GM19452 (cell line): Measurements from ENCODE around the gene ALK.

Experiments
- ATAC-seq: cut with Tn5 transposase; IDR thresholded peaks from one replicate; pipeline ENCODE4 v1.9.1; 2021; ENCODE audit not compliant: unreplicated experiment

ALK gene

GRCh38 chr2:29509397-29509796 lies 412.0 kb downstream of the ALK start:
- no peak for ATAC-seq

GRCh38 chr2:29504746-29505145 lies 416.6 kb downstream of the ALK start:
- no peak for ATAC-seq

GRCh38 chr2:29502460-29502911 lies 418.9 kb downstream of the ALK start:
- no peak for ATAC-seq

- no peak for ATAC-seq
Observed at GRCh38 chr2:29497375-29497774, 424.0 kb downstream of the ALK start.

- no peak for ATAC-seq
Observed at GRCh38 chr2:29496198-29496597, 425.2 kb downstream of the ALK start.

- ATAC-seq, result no peak
Observed at GRCh38 chr2:29495536-29496060, 425.8 kb downstream of the ALK start.

GRCh38 chr2:29495068-29495467 lies 426.3 kb downstream of the ALK start:
- no peak for ATAC-seq

GRCh38 chr2:29492701-29493100 lies 428.7 kb downstream of the ALK start:
- ATAC-seq, result no peak

- no peak for ATAC-seq
Observed at GRCh38 chr2:29490045-29490444, 431.3 kb downstream of the ALK start.

- ATAC-seq, result no peak
Observed at GRCh38 chr2:29489568-29489967, 431.8 kb downstream of the ALK start.

GRCh38 chr2:29487967-29488555 lies 433.3 kb downstream of the ALK start:
- ATAC-seq, result no peak

- ATAC-seq, result no peak
Observed at GRCh38 chr2:29485631-29486030, 435.8 kb downstream of the ALK start.

GRCh38 chr2:29485117-29485516 lies 436.3 kb downstream of the ALK start:
- ATAC-seq, result no peak

GRCh38 chr2:29482867-29483266 lies 438.5 kb downstream of the ALK start:
- no peak for ATAC-seq

GRCh38 chr2:29482348-29482747 lies 439.0 kb downstream of the ALK start:
- no peak for ATAC-seq

- no peak for ATAC-seq
Observed at GRCh38 chr2:29481313-29481712, 440.1 kb downstream of the ALK start.

GRCh38 chr2:29480426-29480825 lies 441.0 kb downstream of the ALK start:
- no peak for ATAC-seq

GRCh38 chr2:29479401-29479800 lies 442.0 kb downstream of the ALK start:
- ATAC-seq, result no peak

- ATAC-seq, result no peak
Observed at GRCh38 chr2:29478641-29479040, 442.7 kb downstream of the ALK start.

GRCh38 chr2:29477186-29477585 lies 444.2 kb downstream of the ALK start:
- ATAC-seq, result no peak

- no peak for ATAC-seq
Observed at GRCh38 chr2:29475499-29475898, 445.9 kb downstream of the ALK start.

GRCh38 chr2:29469961-29470360 lies 451.4 kb downstream of the ALK start:
- no peak for ATAC-seq

GRCh38 chr2:29469516-29469915 lies 451.9 kb downstream of the ALK start:
- ATAC-seq, result no peak
